HG03159 (cell line): ENCODE measurements around the gene TMEM119.
"Not testable (repeated sequence)": the region's sequence is repeated elsewhere in the genome, so short reads cannot be mapped to it uniquely, and the experiment has no call there.

Experiments used
- ATAC-seq: cut with Tn5 transposase; IDR thresholded peaks from one replicate; pipeline ENCODE4 v1.9.1; 2021; ENCODE audit warnings: mild to moderate bottlenecking, moderate library complexity; ENCODE audit not compliant: unreplicated experiment

Gene TMEM119

GRCh38 chr12:108567406-108568337, 30.2 kb downstream of the TMEM119 start:
- ATAC-seq: no peak

GRCh38 chr12:108566452-108566851, 31.4 kb downstream of the TMEM119 start:
- ATAC-seq: no peak

GRCh38 chr12:108565976-108566375, 31.9 kb downstream of the TMEM119 start:
- no peak for ATAC-seq

- ATAC-seq: no peak
These were observed 32.7 kb downstream of the TMEM119 start for GRCh38 chr12:108565146-108565545.

GRCh38 chr12:108564724-108565123, 33.2 kb downstream of the TMEM119 start:
- no peak for ATAC-seq

GRCh38 chr12:108563804-108564151, 34.1 kb downstream of the TMEM119 start:
- ATAC-seq: no peak

GRCh38 chr12:108563136-108563803, 34.6 kb downstream of the TMEM119 start:
- ATAC-seq: peak; percentile 36

GRCh38 chr12:108562348-108563135, 35.3 kb downstream of the TMEM119 start, which contains the start of gene ISCU:
TSS of gene ISCU (plus strand) at chr12:108562596. CDS start at chr12:108562623, 27 bp downstream.
- ATAC-seq: peak; percentile 59

- no peak for ATAC-seq
These were observed 36.0 kb downstream of the TMEM119 start for GRCh38 chr12:108561852-108562347.

- peak; percentile 42 for ATAC-seq
These were observed 36.8 kb downstream of the TMEM119 start, which contains the start of gene SART3 for GRCh38 chr12:108560752-108561719. TSS of gene SART3 (minus strand) at chr12:108561173. CDS start at chr12:108561154, 19 bp downstream.

GRCh38 chr12:108560321-108560721, 37.6 kb downstream of the TMEM119 start:
- no peak for ATAC-seq

GRCh38 chr12:108559748-108560147, 38.1 kb downstream of the TMEM119 start:
- ATAC-seq: no peak

GRCh38 chr12:108559007-108559655, 38.8 kb downstream of the TMEM119 start:
- ATAC-seq: no peak

GRCh38 chr12:108555383-108555782, 42.5 kb downstream of the TMEM119 start:
- not testable (repeated sequence) for ATAC-seq

GRCh38 chr12:108553799-108554198, 44.1 kb downstream of the TMEM119 start:
- ATAC-seq: no peak

GRCh38 chr12:108551535-108551934, 46.3 kb downstream of the TMEM119 start:
- ATAC-seq: no peak

- no peak for ATAC-seq
These were observed 48.8 kb downstream of the TMEM119 start for GRCh38 chr12:108548954-108549521.

- no peak for ATAC-seq
These were observed 50.2 kb downstream of the TMEM119 start for GRCh38 chr12:108547686-108548085.

GRCh38 chr12:108543652-108544051, 54.2 kb downstream of the TMEM119 start:
- no peak for ATAC-seq
